HL-60/S4 treated with phorbol 12-myristate 13-acetate at 8.2 ng/mL for 4 days and 3 days (cell line): ENCODE data around the gene DPY19L2.
"Not testable (repeated sequence)": the region's sequence is repeated elsewhere in the genome, so short reads cannot be mapped to it uniquely, and the experiment has no call there.

Experiments used
- in situ Hi-C: fragments of 300-500 bp; cut with MboI; formaldehyde crosslinking; loops from 2 replicates; pipeline ENCODE4 v1.15.0; 2022; ENCODE audit warnings: low sequenced_read_pairs

DPY19L2 gene

GRCh38 chr12:63668028-63668799 is at the start of gene DPY19L2:
DPY19L2 (minus strand) TSS chr12:63668493; CDS start chr12:63668393, 100 bp downstream.
- in situ Hi-C loops = no loop called here

DNA sequence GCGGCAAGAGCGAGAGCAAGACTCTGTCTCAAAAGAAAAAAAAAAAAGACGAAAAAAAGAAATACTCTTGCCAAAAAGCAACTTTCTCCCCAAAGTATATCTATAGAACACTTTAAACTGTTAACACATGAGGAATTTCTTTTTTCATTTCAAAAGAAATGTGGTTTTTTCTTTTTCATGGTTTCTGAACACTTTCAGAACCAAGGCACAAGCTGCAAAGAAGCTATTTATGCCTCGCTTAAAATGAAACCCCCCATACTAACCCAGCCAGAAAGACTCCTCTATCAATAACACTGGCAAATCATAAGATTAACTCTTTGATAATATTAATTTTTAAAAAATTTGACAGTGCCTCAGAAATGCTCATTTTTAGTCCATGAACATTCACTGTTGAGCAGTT is 48.6 kb upstream of the DPY19L2 start:
- in situ Hi-C loops = not testable (repeated sequence)

- in situ Hi-C loops = not testable (repeated sequence)
Measured at GRCh38 chr12:63715107-63715625, 46.9 kb upstream of the DPY19L2 start.

DNA sequence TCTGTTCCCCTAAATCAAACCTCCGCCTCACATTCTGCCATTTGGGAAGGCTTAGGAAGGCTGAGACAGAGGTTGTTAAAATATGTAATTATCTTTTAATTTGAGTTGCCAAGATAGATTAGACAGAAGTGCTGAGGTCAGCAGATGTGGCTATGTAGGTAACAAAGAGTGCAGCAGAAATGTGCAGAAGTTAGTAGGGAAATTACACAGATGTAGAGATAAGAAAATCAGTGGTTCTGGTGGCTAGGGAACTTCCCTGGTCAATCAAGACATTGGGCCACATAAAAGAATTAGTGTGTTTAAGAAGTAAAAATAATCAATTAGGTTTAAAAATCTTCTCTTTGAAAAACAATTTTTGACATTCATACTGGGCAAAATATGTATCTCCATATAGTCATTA is 46.1 kb upstream of the DPY19L2 start:
- in situ Hi-C loops = not testable (repeated sequence)

DNA sequence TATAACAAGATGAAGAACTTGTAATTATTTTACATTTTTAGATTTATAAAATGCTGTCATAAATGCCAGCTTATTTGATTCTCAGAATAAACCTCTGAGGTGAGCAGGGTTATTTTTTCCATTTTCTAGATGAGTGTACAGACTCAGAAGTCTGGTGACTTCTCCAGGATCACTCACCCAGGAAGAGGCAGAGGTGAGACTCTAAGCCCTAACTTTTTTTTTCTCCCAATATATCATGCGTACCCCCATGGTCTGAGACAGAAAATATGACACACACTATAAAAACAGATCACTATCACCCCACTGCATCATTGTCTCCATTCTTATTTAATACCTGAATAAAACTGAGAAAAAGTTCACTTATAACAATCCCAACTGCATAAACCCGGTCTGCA is 45.4 kb upstream of the DPY19L2 start:
- in situ Hi-C loops = not testable (repeated sequence)

GRCh38 chr12:63712979-63713680 is 44.8 kb upstream of the DPY19L2 start:
- in situ Hi-C loops = not testable (repeated sequence)

- in situ Hi-C loops = not testable (repeated sequence)
Measured at GRCh38 chr12:63712376-63712974, 44.2 kb upstream of the DPY19L2 start.

DNA sequence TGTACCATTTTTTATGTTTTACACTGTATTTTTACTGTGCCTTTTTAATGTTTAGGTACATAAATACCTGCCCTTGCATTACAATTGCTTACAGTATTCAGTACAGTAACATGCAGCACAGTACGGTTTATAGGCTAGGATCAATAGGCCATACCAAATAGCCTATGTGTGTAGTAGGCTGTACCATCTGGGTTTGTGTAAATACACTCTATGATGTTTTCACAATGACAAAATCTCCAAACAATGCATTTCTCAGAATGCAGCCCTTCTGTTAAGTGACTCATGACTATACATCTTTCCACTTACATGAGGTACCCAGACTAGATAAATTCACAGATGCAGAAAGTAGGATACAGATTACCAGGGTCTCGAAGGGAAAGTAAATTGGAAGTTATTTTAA is 43.0 kb upstream of the DPY19L2 start:
- in situ Hi-C loops = not testable (repeated sequence)

DNA sequence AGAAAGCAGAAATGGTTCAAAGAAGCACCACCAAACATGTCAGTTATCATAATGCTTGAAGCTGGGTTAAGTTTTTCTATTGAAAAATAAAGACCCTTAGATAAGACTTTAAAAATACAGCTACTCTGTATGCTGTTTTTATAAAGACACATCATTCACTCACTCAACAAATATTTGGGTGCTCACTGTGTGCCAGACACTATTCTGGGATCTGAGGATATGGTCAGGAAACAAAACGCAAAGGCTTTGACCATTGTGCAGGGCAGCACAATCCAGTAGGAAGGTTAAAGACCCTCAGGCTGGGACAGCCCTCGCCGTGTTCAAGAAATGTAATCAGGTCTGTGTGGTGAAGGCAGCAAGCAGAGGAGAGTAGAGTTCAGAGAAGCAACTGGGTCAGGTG is 38.0 kb upstream of the DPY19L2 start:
- in situ Hi-C loops = no loop called here

- in situ Hi-C loops = not testable (repeated sequence)
Measured at GRCh38 chr12:63699678-63700382, 31.5 kb upstream of the DPY19L2 start.

DNA sequence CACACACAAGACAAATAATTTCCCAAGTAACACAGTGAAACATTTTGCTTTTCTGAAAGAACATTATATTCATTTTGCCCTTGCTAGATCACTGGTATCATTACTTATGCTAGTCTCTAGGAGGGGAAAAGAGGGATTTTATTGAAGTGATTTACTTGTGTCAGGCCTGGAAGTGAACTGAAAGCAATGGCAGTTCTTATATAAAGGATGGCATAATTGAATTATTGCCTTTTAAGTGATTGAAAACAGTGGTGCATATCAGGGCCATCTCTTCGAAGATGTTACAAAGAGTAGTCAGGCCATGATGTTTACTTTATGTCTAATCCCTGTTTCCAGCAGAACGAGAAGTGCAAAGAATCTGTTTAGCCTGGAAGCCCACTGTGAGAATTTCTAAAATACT is 30.7 kb upstream of the DPY19L2 start:
- in situ Hi-C loops = not testable (repeated sequence)

GRCh38 chr12:63690837-63691236 is 22.5 kb upstream of the DPY19L2 start:
- in situ Hi-C loops = not testable (repeated sequence)

DNA sequence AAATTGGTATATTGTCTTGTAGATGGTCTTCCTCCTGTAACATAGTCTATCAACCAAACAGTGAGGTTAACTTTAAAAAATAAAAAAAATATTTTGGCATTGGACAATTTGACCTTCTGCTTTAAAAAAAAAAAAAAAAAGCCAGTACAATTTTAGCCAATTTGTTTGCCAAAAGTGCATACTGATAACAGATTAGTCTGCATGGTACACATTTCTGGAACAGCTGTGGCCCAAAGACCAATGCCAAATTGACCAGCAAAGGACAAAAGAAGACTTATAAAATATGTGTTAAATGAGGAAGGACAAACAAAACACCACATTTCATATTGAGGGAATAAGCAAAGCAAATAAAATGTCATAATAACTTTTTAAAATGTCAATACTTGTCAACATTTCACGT is 20.8 kb upstream of the DPY19L2 start:
- in situ Hi-C loops = not testable (repeated sequence)

DNA sequence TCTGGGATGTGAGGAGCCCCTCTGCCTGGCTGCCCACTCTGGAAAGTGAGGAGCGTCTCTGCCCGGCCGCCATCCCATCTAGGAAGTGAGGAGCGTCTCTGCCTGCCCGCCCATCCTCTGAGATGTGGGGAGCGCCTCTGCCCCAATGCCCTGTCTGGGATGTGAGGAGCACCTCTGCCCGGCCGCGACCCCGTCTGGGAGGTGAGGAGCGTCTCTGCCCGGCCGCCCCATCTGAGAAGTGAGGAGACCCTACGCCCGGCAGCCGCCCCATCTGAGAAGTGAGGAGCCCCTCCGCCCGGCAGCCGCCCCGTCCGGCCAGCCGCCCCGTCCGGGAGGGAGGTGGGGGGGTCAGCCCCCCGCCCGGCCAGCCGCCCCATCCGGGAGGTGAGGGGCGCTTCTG is 18.3 kb upstream of the DPY19L2 start:
- in situ Hi-C loops = not testable (repeated sequence)

- in situ Hi-C loops = not testable (repeated sequence)
Measured at GRCh38 chr12:63685789-63686188, 17.5 kb upstream of the DPY19L2 start.

DNA sequence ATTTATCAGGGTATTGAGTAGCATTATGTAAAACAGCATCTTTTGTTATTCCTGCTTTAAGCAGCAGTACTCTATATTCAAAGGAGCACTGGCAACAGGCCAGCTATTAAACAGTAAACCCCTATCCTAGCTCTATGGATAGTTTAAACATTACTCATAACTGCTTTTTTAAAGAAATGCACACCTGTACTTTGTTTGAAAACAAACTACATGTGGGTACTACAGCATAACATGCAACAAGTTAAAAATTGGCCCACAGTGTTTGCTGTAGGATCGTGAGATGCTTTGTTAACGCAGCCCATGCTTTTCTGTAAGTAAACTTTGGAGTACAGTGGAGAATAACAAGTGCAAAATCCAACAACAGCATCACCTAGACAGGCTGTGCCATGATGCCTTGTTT is 14.3 kb upstream of the DPY19L2 start:
- in situ Hi-C loops = not testable (repeated sequence)

DNA sequence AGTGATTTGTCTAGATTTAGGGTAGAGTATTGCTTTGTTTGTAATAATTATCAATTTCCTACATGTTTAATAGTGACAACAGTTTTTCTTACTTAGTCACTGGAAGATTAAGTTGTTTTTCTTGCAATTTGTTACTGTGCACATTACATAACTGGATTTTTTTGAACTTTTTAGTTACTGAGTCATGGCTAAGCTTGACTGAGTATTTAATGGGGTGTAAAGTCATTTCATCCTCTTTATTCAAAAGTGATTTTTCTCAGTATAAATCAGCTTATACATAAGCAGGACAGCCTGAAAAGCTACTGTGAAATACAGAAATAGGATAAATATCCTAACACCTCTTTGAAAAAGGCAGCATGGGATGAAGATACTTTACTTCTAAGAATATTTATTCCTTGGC is 12.5 kb upstream of the DPY19L2 start:
- in situ Hi-C loops = not testable (repeated sequence)

DNA sequence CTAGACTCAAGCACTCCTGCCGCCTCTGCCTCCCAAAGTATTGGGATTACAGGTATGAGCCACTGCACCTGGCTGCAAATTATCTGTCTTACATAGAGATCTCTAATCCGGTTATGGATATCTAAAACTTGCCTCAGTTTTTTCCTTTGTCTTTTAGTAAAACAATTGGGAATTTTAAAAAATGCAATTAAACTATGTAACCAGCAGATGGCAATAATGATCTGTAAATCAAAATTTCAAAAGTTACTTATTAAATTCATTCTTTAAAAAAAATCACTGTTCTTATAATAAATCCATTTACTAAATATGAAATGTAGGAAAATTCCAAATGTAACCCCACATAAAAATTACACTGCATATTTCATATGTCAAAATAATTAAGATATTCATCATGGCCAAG is 4.3 kb upstream of the DPY19L2 start:
- in situ Hi-C loops = not testable (repeated sequence)

DNA sequence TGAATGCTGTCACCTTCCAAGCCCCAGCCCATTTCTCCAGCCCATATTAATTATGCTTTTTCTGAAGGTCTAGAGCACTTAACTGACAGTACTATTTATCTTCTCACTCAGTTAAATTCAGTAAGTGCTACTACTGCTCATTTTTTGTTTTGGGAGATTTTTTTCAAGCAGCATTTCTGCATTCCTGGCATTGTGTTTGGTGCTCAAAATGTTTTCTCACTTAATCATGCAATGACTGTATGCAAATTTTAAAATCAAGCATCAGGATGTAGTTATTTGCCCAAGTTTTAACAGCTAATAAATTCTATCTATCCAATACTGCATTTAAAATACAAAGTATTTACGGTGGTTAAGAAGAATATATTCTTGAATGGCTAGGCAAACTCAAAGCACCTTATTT is 1.6 kb upstream of the DPY19L2 start:
- in situ Hi-C loops = not testable (repeated sequence)

GRCh38 chr12:63669427-63669826 is 1.1 kb upstream of the DPY19L2 start:
- in situ Hi-C loops = not testable (repeated sequence)

DNA sequence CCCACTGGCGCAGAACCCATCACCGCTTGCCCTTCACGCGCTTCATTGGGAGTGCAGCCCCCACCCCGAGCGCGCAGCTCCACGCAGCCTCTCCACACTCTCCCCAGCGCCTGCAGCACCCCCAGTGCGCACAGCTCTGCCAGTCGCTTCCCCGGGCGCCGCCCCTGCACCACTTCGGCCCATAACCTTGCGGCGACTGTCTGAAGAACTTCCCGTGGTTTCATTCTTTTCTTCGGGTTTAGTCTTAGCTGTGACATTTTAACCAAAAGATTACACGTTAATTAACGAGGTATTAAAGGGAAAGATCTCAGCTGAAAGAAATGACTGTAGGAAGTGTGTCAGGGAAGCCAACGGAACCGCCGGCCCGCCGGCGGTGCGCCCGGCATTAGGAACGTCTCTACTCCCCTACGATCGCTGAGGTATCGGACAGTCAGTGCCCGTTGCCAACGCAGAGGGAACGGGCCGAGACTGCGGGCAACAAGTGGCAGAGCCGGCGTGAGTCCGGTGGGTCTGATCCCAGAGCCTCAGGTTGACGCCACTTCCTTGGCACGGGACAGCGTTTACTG is 590 bp upstream of the DPY19L2 start:
- in situ Hi-C loops = not testable (repeated sequence)
